Right lung (tissue), 5 donors: ENCODE results near the gene JPH2. TPM values are rescaled to one million over a fixed set of nuclear protein-coding genes. Genes with fewer than 3 reads are reported as not detected.

Experiments used
- DNase-seq, 2 donors: peaks; one replicate each; pipeline ENCODE4 v3.0.0-alpha.2; 2013
- polyA plus RNA-seq, 5 donors: library from polyadenylated mRNA; unstranded; fragments of 120-200 nt; gene quantifications; one replicate each; pipeline versions ENCODE4 v1.2.1 to v1.2.3, GENCODE V29; 2013; ENCODE audit warnings: inconsistent platforms in 1 of 5, low replicate concordance in 1 of 5; ENCODE audit not compliant: insufficient read length in 5 of 5, insufficient read depth in 1 of 5

The JPH2 gene
- polyA plus RNA-seq, 5 donors: 0.87 to 4.4 (median 1.4) TPM

DNA sequence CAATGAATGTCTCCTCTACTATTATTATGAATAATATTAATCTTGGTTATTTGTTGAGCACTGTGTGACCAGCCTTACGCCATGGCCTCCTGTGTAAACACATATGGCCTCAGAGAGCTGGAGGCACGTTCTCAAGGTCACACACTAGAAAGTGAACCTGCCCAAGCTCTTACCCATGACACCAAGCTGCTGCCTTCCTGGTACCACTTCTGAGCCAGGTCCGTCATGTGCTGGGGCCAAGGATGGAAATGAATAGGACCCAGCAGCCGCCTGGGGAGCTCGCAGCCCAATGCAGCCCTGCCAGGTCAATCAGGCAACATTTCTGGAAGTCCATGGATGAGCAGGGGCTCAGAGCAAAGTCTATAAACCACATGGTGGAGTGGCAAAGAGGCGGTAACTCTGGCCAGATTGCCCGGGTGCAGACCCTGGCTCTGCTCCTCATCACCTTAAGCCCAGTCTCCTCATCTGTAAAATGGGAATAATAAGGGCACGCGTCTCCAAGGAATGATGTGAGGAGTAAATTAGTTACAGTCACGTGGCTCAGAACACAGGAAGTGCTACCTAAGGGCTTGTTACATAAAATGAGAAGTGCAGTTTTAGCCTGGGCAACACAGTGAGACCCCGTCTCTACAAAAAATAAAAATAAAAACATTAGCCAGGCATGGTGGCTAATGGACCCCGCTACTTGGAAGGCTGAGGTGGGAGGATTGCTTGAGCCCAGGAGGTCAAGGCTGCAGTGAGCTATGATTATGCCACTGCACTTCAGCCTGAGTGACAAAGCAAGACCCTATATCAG, 61.5 kb downstream of the JPH2 start:
- no peak for DNase-seq

DNA sequence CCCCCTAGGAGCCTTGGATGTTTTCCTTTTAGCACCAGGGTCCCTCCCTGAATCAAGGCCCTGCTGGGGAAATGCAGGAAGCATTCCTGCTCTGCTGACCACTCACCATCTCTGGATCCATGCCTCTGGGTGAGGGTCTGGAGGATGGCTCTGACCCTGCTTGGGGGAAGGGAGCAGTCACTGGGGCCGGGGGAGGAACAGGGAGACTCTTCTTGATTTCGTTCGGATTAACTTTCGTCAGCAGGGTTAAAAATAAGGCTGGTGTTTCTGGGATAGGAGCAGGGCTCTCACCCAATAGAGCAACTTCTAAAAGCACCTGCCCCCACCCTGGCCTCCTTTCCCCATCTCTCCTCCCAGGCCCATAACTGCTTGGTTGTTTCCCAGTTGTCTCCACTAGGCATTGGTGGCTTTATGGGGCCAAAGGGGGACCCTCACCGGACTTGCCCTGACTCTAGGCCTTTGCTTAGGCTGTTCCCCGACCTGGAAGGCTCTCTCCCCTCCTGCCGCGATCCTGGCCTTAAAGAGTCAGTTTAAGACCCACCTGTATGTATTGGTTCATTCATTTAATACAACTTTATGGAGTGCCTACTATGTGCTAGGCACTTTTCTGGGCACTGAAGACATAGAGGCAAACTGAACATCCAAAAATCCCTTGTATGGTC, 63.0 kb downstream of the JPH2 start:
- DNase-seq: no peak

DNA sequence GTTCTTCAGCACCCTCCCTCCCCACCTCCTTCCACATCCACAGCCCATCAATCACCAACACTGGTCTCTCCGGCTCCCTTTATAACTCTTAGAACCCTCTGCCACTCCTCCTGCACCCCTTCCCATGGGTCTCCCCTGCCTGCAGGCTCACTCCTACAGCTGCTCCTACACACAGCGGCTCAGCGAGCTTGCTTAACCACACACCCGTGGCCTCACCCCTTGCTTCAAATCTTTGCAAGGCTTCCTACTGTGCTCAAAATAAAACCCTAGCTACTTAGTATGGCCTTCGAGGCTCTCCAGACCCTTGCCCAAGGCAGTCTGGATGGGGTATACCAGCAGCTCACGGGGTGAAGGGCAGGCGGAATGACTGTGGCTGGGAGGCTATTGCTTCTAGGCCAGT, 63.7 kb downstream of the JPH2 start:
- no peak for DNase-seq

DNA sequence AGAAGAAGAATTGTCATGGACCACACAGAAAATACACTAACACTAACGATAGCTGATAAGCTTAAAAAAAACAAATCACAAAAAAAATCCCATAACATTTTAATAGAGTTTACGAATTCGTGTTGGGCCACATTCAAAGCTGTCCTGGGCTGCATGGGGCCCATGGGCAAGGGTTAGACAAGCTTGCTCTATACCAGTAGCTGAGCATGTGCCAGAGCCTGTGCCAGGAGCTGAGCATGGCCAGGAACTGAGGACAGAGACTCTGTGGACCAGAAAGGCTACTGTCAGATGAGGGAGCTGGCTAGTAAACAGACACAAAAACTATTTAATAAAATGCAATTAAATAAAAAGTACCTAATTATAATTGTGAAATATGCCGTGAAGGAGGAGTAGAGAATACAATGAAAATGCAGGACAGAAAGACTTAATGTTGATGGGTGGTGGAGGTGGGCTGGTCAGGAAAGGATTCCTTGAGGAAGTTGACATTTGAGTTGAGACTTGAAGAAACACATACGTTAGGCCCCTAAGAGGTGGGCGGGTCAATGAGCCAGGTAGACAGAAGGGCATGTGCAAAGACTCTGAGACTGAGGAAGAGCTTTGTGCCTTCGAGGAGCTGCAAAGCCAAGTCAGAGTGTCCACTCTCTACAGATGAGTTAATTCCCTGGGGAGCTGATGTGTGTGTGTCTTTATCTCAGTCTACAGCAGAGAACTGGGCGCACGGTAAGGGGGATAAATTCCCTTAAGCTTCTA, 66.1 kb downstream of the JPH2 start:
- DNase-seq: no peak

DNA sequence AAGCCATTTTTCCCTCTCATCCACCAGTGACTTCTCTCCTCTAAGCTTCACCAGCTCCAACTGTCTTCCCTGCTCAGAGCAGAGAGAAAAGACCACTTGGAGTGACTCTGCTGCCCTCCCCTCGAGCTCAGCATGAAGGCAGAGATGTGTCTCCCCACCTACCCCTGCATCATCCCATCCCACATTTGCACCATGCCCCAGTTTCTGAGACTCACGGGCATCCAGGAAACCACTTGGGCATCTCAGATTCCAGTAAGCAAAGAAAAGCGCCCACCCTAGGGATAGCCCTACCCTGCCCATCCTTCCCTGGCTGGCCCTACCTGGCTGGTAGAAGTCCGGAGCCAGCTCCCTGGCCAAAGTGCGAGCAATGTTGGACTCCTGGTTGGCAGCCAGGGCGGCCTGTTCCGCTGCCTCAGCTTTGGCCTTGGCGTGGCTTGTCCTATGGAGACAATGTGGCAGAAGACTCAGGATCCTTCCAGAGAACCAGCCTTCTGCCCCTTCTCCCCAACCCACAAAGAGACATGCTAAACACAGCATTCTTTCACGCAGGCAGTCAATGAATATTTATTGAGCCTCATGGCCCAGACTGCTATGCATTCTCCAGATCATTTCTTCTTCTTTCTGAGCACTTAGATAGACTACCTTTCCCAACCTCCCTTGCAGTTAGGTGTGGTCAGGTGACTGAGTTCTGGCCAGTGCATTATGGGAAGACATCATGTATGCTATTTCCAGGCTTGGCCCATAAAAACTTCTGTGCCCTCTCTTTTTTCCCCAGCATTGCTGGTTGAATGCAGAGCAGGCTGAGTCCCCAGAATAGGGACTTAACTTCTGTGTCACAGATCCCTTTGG, 68.6 kb downstream of the JPH2 start:
- DNase-seq: no peak

DNA sequence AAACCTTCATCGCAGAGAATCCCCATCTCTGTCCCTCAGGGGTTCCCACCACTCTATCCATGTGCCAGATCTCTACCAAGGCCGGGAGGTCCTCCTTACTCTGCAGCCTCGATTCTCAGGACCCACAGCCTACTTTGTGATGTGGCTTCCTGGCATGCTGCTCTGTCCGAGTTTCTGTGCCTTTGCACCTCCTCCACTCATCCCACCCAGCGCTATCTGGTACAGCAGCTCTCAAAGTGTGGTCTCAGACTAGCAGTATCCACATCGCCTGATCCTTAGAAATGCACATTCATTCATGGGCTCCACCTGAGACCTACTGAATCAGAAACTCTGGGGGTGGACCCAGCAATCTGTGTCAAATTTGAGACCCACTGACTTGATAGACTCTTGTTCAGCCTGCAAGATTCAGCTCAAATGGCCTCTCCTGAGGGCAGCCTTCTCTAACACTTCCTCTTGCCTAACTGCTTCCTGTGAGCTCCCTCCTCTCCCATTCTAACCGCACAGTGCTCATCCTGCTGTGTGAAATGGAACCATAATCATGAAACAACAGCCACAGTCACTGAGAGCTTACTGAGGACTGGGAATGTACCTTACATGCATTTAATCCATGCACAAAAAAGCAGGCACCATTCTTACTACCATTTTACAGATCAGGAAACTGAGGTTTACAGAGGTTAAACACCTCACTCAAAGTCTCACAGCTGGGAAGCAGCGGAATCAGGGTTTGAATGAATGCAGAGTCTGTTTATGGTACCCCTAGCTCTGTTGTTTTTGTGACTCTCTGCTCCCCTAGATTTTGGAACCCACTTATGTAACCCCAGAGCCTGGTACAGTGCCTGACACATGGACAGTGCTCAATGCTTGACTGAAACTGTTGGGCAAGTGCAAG, 69.4 kb downstream of the JPH2 start:
- no peak for DNase-seq

DNA sequence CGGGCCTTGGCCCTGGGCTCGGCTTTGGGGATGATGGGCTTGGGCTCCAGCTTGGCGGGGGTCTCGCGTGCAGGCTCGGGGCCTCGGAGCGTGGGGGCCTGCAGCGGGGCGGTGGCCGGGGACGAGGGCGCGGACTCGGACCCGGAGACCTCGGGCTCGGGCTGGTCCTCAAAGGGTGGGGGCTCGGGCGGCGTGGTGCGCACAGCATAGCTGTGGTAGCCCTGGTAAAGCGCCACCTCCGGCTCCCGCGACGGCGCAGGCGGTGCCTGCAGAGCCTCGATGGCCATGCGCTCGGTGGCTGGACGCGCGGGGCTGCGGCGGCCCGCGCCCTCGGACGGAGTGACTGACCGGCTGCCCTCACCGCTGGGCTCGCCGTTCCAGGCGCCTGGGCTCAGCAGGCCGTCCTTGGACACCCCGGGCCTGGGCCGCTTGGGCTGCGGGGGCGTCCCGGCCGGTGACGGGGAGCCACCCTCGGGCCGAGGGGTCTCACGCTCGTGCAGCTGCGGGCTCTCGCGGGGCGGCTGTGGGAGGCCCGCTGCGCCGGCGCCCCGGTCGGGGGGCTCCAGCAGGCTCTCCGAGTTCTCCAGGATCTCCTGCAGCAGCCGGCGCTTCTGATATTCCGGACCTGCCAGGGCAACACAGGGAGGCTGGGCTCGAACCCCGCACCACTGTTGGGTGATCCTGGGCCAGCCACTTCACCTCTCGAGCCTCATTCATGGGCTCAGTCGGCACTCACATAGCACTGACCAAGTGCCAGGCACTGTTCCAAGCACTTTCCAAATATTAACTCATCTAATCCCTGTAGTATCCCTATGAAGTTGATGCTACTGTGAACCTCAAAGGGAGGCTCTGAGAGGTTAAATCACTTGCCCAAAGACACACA, 71.0 kb downstream of the JPH2 start:
- DNase-seq: no peak

DNA sequence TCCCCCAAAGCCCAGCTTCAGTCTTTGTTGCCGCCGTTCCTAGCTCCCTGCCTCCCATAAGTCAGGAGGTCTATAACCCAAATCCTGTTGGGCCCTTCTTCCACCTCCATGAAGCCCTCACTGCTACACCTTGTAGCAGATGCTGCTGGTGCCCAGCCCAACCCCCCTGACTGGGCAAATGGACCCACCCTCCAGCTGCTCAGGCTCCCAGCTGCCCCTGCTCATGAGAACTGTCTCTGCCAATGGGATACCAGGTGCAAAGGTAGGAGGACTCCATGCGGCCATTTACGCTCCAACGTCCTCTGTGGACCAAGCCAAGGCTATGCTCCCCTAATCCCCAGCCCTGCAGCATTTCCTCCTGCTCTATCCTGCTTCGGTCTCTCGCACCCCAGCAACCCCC, 71.8 kb downstream of the JPH2 start:
- no peak for DNase-seq

DNA sequence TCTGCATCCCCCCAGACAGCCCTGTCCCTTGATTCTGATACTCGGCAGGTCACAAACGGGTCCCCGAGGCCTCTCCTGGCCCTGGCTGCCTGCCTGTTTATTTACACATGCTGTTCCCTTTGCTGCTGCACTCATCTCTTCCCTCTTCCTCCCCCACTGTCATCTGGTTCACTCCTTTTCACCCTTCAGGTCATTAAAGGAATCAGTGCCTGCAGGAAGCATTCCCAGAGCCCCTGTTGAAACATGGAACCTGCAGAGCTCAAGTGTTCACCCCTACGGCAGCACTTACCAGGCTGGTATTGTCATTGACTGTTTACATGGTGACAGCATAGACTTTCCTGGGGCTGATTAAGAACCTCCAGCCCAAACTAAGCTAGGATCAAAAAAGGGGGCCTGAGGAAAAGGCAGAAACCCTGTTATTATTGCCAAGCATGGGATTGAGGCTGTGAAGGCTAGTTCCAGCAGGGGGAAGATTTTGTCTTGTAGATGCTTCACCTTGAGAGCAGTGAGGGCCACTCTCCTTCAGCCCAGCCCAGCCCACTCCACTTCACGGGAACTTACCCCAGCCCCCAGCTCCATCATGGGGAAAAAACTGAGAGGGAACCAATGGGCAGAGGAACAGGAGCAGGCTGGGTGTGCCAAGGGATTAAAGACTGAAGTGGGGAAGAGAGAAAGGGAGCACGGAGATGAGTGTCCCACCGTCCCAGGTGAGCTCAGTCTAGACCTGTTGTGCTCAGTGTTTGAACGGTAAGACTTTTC, 73.2 kb downstream of the JPH2 start:
- DNase-seq: no peak

DNA sequence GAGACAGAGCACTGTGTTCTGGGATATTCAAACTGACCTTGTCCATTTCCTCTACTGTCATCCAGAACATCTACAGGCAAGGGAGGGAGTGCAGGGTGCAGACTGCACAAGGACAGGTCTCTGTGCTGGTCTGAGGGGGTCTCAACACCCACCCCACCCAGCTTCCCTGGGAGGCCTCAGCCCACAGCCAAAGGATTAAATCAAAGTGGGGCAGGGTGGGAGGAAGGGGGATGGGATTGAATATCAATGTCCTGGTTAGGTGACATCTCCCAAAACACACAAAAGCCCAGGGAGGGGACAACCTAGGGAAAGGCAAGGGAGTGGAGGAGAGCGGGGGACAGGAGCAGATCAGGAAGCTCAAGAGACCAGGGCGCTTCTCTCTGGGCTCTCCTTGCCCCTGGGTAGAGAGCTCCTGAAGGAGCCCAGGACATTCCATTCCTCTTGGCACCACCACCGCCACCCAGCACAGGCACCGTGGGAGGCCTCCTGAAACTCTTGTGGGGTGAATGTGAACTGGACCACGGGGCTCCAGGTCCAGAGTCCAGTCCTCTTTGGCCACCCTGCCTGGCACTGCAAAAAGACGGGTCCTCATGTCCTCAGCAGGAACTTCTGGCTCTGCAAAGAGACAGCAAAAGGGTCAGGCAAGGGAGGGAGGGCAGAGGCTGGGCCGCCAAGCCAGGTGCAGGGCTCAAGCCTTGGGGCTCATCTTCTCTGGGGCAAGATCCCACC, 73.9 kb downstream of the JPH2 start:
- no peak for DNase-seq

DNA sequence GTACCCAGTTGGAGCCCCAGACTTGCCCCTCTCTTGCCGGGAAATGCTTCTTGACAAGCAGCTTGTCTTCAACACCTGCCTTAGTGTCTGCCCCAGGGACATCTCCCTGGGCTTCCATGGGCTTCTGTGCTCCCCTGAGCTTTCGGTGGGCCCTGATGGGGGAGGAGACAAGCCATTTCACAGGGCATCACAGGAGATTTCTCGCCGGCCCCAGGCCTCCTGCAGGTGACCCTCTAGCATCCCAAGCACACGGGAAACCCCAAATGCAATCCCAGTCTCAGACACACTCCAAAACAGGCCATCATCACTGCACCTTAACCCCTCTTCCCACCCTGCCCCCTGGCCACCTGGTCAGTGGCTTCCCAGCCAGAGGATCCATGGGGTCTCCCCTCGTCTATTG, 74.5 kb downstream of the JPH2 start:
- DNase-seq: no peak

DNA sequence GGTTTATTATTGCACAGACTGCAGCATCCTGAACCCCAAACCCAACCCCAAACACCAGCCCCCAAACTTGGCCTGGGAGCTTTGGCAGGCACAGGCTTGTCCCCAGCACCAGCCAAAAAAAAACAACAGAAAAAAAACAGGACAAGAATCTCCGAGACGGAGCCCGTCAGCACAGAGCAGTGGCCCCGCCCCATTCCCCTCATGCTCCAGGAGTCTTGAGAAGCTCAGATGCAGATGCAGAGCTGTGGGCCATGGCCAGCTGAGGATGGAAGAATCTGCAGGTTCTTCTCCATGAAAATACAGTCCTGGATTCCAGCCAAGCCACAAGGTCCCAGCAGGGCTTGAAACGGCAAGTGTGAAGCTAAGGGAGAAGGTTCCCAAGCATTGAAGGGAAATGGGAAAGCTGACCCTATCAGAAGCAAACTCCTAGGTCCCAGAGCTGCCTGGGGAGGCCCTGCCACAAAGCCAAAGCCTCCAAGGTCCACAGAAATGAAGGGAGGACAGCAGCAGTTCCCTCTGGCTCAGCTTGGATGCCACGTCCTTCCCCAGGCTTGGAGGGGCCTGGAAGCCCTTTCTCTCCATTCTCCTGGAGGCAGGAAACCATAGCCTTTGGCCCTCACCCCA, 75.2 kb downstream of the JPH2 start:
- no peak for DNase-seq

DNA sequence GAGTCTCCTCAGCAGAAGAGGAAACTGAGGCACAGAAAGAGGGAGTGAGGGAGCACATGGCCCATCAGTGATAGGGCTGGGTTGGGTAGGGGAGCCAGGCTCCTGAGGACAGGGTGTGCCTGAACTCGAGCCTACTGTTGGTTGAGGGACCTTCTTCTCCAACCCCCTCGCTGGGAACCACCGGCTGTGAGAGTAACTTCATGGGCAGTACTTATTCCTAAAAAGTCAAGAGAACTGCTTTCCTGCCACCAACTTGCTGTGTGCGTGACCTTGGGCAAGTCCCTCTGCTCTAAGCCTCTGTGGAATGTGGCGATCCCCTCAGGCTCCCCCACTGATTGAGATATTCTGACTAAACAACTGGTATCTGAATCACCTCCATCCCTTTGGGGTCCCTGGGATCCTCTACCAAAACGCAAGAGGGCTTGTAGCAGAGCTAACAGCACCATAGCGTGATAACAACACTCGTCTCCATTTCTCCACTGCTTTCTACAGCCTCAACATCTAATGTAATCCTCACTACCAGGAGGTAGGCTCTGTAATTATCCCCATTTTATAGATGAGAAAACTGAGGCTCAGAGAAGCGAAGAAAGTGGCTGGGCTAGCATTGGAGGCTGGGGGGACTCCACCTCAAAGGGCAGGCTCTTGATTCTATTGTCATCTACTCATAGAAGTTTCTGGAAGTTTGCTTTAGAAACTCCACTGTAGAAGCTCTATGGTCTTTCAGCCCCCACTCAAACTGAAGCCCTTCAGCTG, 76.0 kb downstream of the JPH2 start:
- DNase-seq: no peak

DNA sequence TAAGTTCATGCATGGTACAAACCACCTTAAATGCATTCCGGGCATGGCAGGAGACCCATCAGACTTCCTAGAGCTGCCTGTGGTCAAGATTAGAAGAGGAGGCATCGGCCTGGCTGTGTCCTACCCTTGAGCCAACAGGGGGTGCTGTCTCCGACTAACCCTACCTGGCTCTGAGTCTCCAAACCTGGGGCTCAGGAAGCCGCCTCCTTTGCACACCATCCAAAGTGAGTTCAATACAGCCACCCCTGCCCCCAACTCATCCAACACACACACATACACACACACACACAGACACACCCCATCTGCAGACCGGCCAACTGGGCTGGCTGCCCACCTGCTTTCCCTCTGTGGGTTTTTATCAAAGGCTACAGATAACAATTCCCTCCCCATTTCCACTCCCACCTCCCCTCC, 77.0 kb downstream of the JPH2 start:
- DNase-seq: no peak

DNA sequence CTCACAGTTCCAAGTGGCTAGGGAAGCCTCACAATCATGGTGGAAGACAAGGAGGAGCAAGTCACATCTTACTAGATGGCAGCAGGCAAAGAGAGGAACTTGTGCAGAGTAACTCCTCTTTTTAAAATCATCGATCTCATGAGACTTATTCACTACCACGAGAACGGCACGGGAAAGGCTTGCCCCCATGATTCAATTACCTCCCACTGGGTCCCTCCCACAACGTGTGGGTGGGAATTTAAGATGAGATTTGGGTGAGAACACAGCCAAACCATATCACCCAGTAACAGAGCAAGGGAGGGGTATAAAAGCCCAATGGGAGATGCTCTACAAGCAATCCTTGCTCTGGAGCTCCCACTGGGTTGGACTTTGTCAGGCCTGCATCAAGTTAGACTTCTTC, 80.4 kb downstream of the JPH2 start:
- DNase-seq: no peak

DNA sequence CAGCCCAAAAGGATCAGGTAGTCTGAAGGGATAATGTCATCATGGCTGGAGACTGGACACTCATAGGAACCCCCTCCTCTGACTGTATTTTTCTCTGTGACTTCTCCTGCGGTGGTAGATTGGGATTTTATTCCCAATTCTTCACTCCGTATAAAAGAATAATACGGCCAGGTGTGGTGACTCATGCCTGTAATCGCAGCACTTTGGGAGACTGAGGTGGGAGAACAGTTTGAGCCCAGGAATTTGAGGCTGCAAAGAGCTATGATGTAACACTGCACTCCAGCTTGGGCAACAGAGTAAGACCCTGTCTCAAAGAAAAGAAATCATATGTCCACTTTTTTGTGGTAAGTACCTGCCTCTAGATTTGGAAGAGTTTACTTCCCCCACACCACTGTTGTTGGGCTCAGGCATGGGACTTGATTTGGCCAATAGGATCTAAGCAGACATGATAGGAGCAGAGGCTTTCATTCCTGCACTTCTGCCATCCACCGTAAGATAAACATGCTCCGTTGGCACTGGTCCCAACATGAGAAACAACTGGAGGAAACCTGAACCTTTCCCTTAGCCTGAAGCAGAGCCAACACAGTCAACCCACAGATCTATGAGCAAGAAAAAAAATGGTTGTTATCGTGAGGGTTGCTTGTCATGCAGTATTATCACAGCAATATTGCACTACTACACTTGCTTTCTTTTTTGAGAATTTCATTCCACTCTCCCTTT, 82.0 kb downstream of the JPH2 start:
- DNase-seq: no peak
